Activated T-cell treated with anti-CD3 and anti-CD28 coated beads, Interleukin-2, amount 50 U/mL, for 4 hours (primary cell): Measurements from ENCODE around the gene SEMA4A. TPM values are rescaled to one million over a fixed set of nuclear protein-coding genes. Genes with fewer than 3 reads are reported as not detected.
"Not testable (repeated sequence)": the region's sequence is repeated elsewhere in the genome, so short reads cannot be mapped to it uniquely, and the experiment has no call there.

Experiments
- ATAC-seq, 2 donors: fragments of 200-7000 bp; cut with Tn5 transposase; one replicate each; pipeline ENCODE4 v1.10.0; 2021
- DNase-seq: peaks from one replicate; pipeline ENCODE4 v3.0.0-alpha.2; 2020
- H3K27me3 Mint-ChIP-seq: one replicate; pipeline ENCODE4 v1.8.0; 2021; ENCODE audit warnings: low read depth, mixed read lengths
- H3K36me3 Mint-ChIP-seq: one replicate; pipeline ENCODE4 v1.8.0; 2022; ENCODE audit warnings: mixed read lengths; ENCODE audit not compliant: insufficient read depth
- H3K4me1 Mint-ChIP-seq: one replicate; pipeline ENCODE4 v1.8.0; 2021; ENCODE audit warnings: low read depth, mixed read lengths
- H3K4me3 Mint-ChIP-seq: one replicate; pipeline ENCODE4 v1.8.0; 2021; ENCODE audit warnings: mild to moderate bottlenecking, moderate library complexity, mixed read lengths
- H3K9me3 Mint-ChIP-seq: one replicate; pipeline ENCODE4 v1.8.0; 2021; ENCODE audit warnings: mixed read lengths
- total RNA-seq, 3 donors: library from RNA; stranded (reverse); gene quantifications; one replicate each; pipeline ENCODE4 v1.2.1, GENCODE V29; 2021

The SEMA4A gene
- total RNA-seq, 3 donors from 2014 or later = 31.7 to 51.5 (median 37.1) TPM

- no peak for DNase-seq
- peaks cover 37% of the 10 kb centered on the region for H3K36me3 Mint-ChIP-seq
- H3K27me3 Mint-ChIP-seq = no peaks in the 10 kb centered on the region
- H3K4me3 Mint-ChIP-seq = peak overlapping the region; percentile 45
- peaks cover 51% of the 10 kb centered on the region for H3K4me1 Mint-ChIP-seq
- no peaks in the 10 kb centered on the region for H3K9me3 Mint-ChIP-seq
- ATAC-seq = no peak
Measured at GRCh38 chr1:156200044-156200443, 46.7 kb downstream of the SEMA4A start.

- DNase-seq (no peak), ATAC-seq (no peak)
- Mint-ChIP-seq H3K27me3 (no peaks in the 10 kb centered on the region), H3K4me1 (peaks cover 27% of the 10 kb centered on the region), H3K36me3 (peaks cover 34% of the 10 kb centered on the region), H3K4me3 (no peak overlapping the region), H3K9me3 (no peaks in the 10 kb centered on the region)
Measured at GRCh38 chr1:156203331-156203730, 49.9 kb downstream of the SEMA4A start.

DNA sequence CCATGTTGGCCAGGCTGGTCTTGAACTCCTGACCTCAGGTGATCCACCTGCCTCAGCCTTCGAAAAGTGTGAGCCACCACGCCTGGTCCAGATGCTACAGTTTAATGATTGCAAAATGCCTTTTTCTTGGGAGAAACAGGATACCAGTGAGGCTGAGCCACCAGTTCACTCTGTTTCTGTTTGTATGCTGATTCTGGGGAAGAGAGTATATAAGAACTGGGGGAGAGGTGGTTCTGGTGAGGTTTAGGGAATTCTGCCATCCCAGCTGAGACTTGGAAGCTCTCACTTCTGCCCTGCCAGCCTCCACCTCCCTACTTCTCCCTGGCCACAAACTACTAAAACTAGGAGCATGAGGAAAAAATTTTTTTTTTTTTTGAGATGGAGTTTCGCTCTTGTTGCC, 51.3 kb downstream of the SEMA4A start:
- DNase-seq (no peak), ATAC-seq (no peak)
- H3K27me3 Mint-ChIP-seq = no peaks in the 10 kb centered on the region
- H3K4me1 Mint-ChIP-seq = peaks cover 14% of the 10 kb centered on the region
- H3K4me3 Mint-ChIP-seq = no peak overlapping the region
- peaks cover 29% of the 10 kb centered on the region for H3K36me3 Mint-ChIP-seq
- H3K9me3 Mint-ChIP-seq = no peaks in the 10 kb centered on the region

DNA sequence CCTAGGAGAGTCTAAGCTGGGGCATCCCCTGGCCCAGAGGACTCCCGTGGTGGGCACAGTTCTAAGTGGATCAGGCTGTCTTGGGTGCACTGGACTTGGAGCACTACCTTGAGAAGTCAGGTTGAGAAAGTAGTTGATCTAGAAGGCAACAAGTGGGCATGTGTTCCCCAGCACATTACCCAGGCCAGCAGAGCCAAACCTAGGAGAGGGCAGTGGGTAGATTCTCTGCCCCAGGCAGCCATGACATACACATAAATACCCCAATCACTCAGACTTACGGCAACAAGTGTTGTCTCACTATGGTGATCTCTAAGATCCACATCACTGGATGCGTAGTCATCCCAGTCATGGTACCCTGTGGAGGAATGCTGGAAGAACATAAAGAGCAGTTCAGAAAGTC, 57.9 kb downstream of the SEMA4A start:
- H3K36me3 Mint-ChIP-seq = peaks cover 36% of the 10 kb centered on the region
- no peak overlapping the region for H3K4me3 Mint-ChIP-seq
- H3K9me3 Mint-ChIP-seq = no peaks in the 10 kb centered on the region
- ATAC-seq = no peak
- DNase-seq = no peak
- peaks cover 28% of the 10 kb centered on the region for H3K4me1 Mint-ChIP-seq
- no peaks in the 10 kb centered on the region for H3K27me3 Mint-ChIP-seq

DNA sequence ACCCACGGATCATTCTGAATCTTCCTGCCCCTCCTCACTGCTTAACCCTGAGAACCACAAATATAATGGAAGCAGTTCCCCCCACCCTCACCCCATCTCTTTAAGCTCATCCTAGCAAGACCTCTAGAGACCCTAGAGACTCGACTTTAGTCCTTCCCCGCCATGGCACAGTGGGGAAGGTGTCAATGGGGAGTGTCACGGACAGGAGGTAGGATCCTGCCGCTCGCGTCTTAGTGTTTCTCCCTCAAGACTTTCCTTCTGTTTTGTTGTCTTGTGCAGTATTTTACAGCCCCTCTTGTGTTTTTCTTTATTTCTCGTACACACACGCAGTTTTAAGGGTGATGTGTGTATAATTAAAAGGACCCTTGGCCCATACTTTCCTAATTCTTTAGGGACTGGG, 58.7 kb downstream of the SEMA4A start:
- peaks cover 32% of the 10 kb centered on the region for H3K4me1 Mint-ChIP-seq
- peaks cover 36% of the 10 kb centered on the region for H3K36me3 Mint-ChIP-seq
- H3K4me3 Mint-ChIP-seq = peak overlapping the region; percentile 95
- ATAC-seq (no peak), DNase-seq (no peak)
- no peaks in the 10 kb centered on the region for H3K27me3 Mint-ChIP-seq
- H3K9me3 Mint-ChIP-seq = no peaks in the 10 kb centered on the region

DNA sequence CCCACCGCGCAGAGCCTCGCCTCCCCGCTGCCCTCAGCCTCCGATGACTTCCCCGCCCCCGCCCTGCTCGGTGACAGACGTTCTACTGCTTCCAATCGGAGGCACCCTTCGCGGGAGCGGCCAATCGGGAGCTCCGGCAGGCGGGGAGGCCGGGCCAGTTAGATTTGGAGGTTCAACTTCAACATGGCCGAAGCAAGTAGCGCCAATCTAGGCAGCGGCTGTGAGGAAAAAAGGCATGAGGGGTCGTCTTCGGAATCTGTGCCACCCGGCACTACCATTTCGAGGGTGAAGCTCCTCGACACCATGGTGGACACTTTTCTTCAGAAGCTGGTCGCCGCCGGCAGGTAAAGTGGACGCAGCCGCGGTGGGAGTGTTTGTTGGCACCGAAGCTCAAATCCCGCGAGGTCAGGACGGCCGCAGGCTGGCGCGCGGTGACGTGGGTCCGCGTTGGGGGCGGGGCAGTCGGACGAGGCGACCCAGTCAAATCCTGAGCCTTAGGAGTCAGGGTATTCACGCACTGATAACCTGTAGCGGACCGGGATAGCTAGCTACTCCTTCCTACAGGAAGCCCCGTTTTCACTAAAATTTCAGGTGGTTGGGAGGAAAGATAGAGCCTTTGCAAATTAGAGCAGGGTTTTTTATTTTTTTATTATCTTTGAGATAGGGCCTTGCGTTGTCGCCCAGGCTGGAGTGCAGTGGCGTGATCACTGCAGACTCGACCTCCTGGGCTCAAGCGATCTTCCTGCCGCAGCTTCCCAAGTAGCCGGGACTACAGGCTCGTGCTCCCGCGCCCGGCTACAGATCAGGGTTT, 59.7 kb downstream of the SEMA4A start, which contains the start of gene PMF1:
Gene PMF1, plus strand, starts transcription at position 175 of the 811 bp plus-strand sequence. Its CDS starts 9 bp downstream, at position 184.
- peak within 1 kb of the TSS; percentile 95 for H3K4me3 Mint-ChIP-seq
- peak; percentile 93 to 95 for ATAC-seq
- H3K27me3 Mint-ChIP-seq = no peaks in the 10 kb centered on the region
- peaks cover 34% of the 10 kb centered on the region for H3K36me3 Mint-ChIP-seq
- no peaks in the 10 kb centered on the region for H3K9me3 Mint-ChIP-seq
- peaks cover 41% of the 10 kb centered on the region for H3K4me1 Mint-ChIP-seq
- peak; percentile 93 for DNase-seq

GRCh38 chr1:156213644-156213966, 60.2 kb downstream of the SEMA4A start:
- no peaks in the 10 kb centered on the region for H3K9me3 Mint-ChIP-seq
- no peaks in the 10 kb centered on the region for H3K27me3 Mint-ChIP-seq
- no peak for ATAC-seq
- H3K36me3 Mint-ChIP-seq = peaks cover 34% of the 10 kb centered on the region
- H3K4me1 Mint-ChIP-seq = peaks cover 46% of the 10 kb centered on the region
- H3K4me3 Mint-ChIP-seq = peak overlapping the region; percentile 95
- no peak for DNase-seq

DNA sequence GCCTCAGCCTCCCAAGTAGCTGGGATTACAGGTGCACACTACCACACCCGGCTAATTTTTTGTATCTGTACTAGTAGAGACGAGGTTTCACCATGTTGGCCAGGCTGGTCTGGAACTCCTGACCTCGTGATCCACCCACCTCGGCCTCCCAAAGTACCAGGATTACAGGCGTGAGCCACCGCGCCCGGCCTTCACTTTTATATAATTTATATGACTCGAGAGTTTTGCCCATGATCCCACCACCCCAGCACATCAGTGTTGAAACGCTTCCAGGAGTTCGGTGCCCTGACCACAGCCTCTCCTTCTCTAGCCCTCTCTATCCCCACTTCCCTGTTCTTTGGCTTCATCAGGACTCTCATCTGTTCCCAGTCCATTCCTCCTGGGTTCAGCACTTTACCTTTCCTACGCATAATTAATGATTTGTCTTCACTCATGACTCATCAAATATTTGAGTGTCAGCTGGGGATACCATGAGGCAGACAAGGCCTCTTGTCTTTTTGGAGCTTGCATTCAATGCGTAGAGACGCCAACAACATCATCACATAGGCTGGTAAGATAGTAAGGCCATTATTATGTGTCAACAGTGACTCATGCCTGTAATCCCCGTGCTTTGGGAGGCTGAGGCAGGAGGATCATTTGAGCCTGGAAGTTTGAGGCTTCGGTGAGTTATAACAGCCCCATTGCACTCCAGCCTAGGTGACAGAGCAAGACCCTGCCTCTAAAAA, 60.8 kb downstream of the SEMA4A start:
- H3K4me3 Mint-ChIP-seq = peak overlapping the region; percentile 84
- ATAC-seq = no peak
- H3K27me3 Mint-ChIP-seq = no peaks in the 10 kb centered on the region
- DNase-seq = no peak
- peaks cover 30% of the 10 kb centered on the region for H3K36me3 Mint-ChIP-seq
- H3K4me1 Mint-ChIP-seq = peaks cover 47% of the 10 kb centered on the region
- no peaks in the 10 kb centered on the region for H3K9me3 Mint-ChIP-seq

GRCh38 chr1:156216361-156217086, 63.1 kb downstream of the SEMA4A start:
- peaks cover 35% of the 10 kb centered on the region for H3K36me3 Mint-ChIP-seq
- not testable (repeated sequence) for H3K27me3 Mint-ChIP-seq, DNase-seq, ATAC-seq, H3K4me3 Mint-ChIP-seq, H3K9me3 Mint-ChIP-seq
- peaks cover 65% of the 10 kb centered on the region for H3K4me1 Mint-ChIP-seq

DNA sequence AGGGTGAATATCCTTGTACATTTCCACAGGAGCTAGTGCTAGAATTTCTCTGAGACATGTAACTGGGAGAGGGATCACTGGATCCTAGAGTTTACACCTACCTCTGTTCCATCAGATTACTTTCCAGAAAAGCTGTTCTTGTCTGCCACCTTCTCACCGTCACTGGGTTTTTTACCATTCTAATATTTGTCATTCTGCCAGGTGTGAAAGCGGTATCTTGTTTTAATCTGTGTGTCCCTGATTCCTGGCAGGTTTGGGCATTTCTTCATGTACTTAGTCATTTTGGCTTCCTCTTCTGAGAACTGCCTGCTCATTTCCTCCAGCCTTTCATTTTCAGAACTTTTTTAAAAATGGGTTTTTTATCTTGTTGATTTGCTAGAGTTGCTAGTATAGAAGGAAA, 64.5 kb downstream of the SEMA4A start:
- DNase-seq (no peak), ATAC-seq (peak; percentile 50 to 52)
- Mint-ChIP-seq H3K27me3 (no peaks in the 10 kb centered on the region), H3K9me3 (no peaks in the 10 kb centered on the region), H3K4me1 (peaks cover 72% of the 10 kb centered on the region), H3K4me3 (peak overlapping the region; percentile 79), H3K36me3 (peaks cover 37% of the 10 kb centered on the region)

DNA sequence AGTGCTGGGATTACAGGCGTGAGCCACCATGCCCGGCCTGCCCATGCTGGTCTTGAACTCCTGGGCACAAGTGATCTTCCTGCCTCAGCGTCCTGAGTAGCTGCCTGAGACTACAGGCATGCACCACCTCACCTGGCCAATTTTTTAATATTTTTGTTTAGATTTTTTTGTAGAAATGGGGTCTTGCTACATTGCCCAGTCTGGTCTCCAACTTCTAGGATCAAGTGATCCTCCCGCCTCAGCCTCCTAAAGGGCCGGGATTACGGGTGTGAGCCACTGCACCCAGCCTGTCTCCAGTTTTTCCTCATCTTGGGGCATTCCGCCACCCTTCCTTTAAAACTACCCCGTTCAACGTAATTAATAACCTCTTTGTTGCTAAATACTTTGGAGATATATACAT, 66.8 kb downstream of the SEMA4A start:
- Mint-ChIP-seq H3K36me3 (peaks cover 39% of the 10 kb centered on the region), H3K4me1 (peaks cover 72% of the 10 kb centered on the region), H3K4me3 (no peak overlapping the region), H3K9me3 (no peaks in the 10 kb centered on the region), H3K27me3 (no peaks in the 10 kb centered on the region)
- DNase-seq = no peak
- ATAC-seq = no peak

- ATAC-seq (no peak), DNase-seq (no peak)
- Mint-ChIP-seq H3K27me3 (no peaks in the 10 kb centered on the region), H3K9me3 (no peaks in the 10 kb centered on the region), H3K4me3 (peak overlapping the region; percentile 69), H3K4me1 (peaks cover 71% of the 10 kb centered on the region), H3K36me3 (peaks cover 46% of the 10 kb centered on the region)
Measured at GRCh38 chr1:156221986-156222692, 68.8 kb downstream of the SEMA4A start.

- DNase-seq (no peak), ATAC-seq (no peak)
- H3K27me3 Mint-ChIP-seq = no peaks in the 10 kb centered on the region
- H3K9me3 Mint-ChIP-seq = no peaks in the 10 kb centered on the region
- H3K36me3 Mint-ChIP-seq = peaks cover 52% of the 10 kb centered on the region
- H3K4me1 Mint-ChIP-seq = peaks cover 46% of the 10 kb centered on the region
- no peak overlapping the region for H3K4me3 Mint-ChIP-seq
Measured at GRCh38 chr1:156225677-156226014, 72.3 kb downstream of the SEMA4A start.

DNA sequence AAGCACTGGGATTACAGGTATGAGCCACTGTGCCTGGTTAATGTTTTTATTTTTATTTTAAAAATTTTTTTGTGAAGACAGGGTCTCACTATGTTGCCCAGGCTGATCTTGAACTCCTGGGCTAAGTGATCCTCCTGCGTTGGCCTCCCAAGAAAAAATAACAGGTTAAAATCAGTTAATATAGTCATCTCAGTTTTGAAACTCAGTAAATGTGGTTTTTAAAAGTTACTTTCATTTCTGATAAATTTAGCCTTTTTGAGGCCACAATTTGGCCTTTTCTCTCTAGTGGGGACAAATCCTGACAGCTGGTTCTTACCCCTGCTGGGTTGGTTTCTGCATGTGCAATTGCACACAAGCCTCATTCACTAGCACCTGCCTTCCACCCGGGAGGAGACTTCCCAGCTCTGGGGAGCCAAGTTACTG, 72.7 kb downstream of the SEMA4A start:
- H3K4me3 Mint-ChIP-seq = no peak overlapping the region

More for the DNA sequence above, 72.7 kb downstream of the SEMA4A start:
- Mint-ChIP-seq H3K27me3 (no peaks in the 10 kb centered on the region), H3K9me3 (no peaks in the 10 kb centered on the region), H3K4me1 (peaks cover 43% of the 10 kb centered on the region), H3K36me3 (peaks cover 49% of the 10 kb centered on the region)
- no peak for ATAC-seq
- DNase-seq = no peak
